ENCODE data around the gene SQOR.

- TF ChIP-seq CTCF (IDR thresholded peaks at IDR 0.05) (no peak), POLR2A (IDR thresholded peaks at IDR 0.05) (no peak)
Observed at GRCh38 chr15:45732662-45733061, 97.8 kb downstream of the SQOR start.

Measured in testis (tissue), 2 donors.